ENCODE measurements around the gene BROX.

The BROX gene

DNA sequence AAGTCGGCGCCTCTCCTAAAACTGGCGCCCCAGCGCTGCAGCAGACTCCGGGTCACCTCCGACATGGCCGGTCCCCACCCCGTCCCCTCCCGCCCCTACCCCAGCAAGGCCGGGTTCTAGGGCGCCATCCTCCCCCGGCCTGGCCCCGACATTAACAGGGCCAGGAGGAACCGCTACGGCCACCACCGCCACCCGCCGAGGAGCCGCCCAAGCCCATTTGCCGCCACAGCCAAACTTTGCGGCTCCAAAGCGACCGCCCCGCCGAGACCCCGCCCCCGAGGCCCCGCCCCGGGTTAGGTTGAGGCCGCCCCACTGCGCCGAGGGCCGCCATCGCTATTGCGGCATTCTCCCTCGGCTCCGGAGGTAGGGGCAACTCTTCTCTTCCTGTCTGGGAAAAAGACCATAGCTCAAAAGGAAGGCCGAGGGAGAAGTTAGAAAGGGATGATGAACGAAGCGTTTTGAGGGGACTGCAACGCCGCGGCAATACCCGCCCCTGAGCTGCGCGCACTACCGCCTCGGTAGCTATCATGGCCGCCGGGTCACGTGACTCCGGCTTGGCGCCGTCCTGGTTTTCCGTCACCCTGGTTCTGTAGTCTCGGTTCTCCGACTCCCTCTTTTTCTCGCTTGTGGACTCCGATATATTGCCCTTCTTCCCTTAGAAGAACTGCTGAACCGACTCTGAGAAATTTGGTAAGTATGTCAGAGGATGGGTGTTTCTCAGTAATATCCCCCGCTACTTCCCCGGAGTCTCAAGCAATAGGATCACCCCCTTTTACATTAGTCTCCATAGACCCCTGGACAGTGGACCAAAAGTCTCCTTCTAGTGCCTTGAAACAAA is at the start of gene BROX, which contains the start of gene AIDA (continued):
- TF ChIP-seq, protein P1, sequence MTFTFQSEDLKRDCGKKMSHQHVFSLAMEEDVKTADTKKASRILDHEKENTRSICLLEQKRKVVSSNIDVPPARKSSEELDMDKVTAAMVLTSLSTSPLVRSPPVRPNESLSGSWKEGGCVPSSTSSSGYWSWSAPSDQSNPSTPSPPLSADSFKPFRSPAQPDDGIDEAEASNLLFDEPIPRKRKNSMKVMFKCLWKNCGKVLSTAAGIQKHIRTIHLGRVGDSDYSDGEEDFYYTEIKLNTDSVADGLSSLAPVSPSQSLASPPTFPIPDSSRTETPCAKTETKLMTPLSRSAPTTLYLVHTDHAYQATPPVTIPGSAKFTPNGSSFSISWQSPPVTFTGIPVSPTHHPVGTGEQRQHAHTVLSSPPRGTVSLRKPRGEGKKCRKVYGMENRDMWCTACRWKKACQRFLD (tag by site-specific recombination; IDR thresholded peaks at IDR 0.05): 0 out of 2 replicates have a peak, but pooled peaks have one; percentile 30
- 0 out of 2 replicates have a peak, but pooled peaks have one; percentile 29 for TF ChIP-seq ZNF600 (tag by site-specific recombination; IDR thresholded peaks at IDR 0.05)
- peak; percentile 76; the same call in 1 of the 2 replicates for TF ChIP-seq OVOL3 (tag by site-specific recombination; IDR thresholded peaks at IDR 0.05)
- peak; percentile 74; the same call in 1 of the 2 replicates for TF ChIP-seq ZBTB21 (tag by site-specific recombination; IDR thresholded peaks at IDR 0.05)
- TF ChIP-seq GFI1B (tag by site-specific recombination; IDR thresholded peaks at IDR 0.05): peak; percentile 36; the same call in 1 of the 2 replicates
- no peak for TF ChIP-seq ZNF335 (tag by site-specific recombination; conservative IDR thresholded peaks at IDR 0.05)
- 0 out of 2 replicates have a peak, but pooled peaks have one; percentile 37 for TF ChIP-seq ZNF558 (tag by site-specific recombination; IDR thresholded peaks at IDR 0.05)
- no peak for TF ChIP-seq ZNF571 (tag by site-specific recombination; IDR thresholded peaks at IDR 0.05)
- TF ChIP-seq, protein P2, sequence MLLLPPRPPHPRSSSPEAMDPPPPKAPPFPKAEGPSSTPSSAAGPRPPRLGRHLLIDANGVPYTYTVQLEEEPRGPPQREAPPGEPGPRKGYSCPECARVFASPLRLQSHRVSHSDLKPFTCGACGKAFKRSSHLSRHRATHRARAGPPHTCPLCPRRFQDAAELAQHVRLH (tag by site-specific recombination; IDR thresholded peaks at IDR 0.05): peak; percentile 93
- TF ChIP-seq ZNF202 (tag by site-specific recombination; IDR thresholded peaks at IDR 0.05; ENCODE audit: borderline replicate concordance): no peak
- no peak for TF ChIP-seq ZNF785 (tag by site-specific recombination; IDR thresholded peaks at IDR 0.05)
- no peak for TF ChIP-seq HOXD13 (CRISPR knock-in tag; IDR thresholded peaks at IDR 0.05; ENCODE audit: borderline replicate concordance)
- no peak for TF ChIP-seq BCL11B (tag by site-specific recombination; IDR thresholded peaks at IDR 0.05; ENCODE audit: low read depth)
- TF ChIP-seq ZNF626 (tag by site-specific recombination; IDR thresholded peaks at IDR 0.05): no peak; the same call in 1 of the 2 replicates
- no peak for TF ChIP-seq SCRT2 (tag by site-specific recombination; IDR thresholded peaks at IDR 0.05)
- TF ChIP-seq, protein P3, sequence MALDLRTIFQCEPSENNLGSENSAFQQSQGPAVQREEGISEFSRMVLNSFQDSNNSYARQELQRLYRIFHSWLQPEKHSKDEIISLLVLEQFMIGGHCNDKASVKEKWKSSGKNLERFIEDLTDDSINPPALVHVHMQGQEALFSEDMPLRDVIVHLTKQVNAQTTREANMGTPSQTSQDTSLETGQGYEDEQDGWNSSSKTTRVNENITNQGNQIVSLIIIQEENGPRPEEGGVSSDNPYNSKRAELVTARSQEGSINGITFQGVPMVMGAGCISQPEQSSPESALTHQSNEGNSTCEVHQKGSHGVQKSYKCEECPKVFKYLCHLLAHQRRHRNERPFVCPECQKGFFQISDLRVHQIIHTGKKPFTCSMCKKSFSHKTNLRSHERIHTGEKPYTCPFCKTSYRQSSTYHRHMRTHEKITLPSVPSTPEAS (tag by site-specific recombination; IDR thresholded peaks at IDR 0.05): peak; percentile 33; the same call in 1 of the 2 replicates
- TF ChIP-seq KLF16 (tag by site-specific recombination; IDR thresholded peaks at IDR 0.05): peak; percentile 77; the same call in 1 of the 2 replicates
- peak; percentile 45; the same call in 1 of the 2 replicates for TF ChIP-seq ZSCAN23 (tag by site-specific recombination; IDR thresholded peaks at IDR 0.05)
- no peak for TF ChIP-seq ZFP3 (tag by site-specific recombination; IDR thresholded peaks at IDR 0.05; ENCODE audit: low read depth)
- TF ChIP-seq, protein P4, sequence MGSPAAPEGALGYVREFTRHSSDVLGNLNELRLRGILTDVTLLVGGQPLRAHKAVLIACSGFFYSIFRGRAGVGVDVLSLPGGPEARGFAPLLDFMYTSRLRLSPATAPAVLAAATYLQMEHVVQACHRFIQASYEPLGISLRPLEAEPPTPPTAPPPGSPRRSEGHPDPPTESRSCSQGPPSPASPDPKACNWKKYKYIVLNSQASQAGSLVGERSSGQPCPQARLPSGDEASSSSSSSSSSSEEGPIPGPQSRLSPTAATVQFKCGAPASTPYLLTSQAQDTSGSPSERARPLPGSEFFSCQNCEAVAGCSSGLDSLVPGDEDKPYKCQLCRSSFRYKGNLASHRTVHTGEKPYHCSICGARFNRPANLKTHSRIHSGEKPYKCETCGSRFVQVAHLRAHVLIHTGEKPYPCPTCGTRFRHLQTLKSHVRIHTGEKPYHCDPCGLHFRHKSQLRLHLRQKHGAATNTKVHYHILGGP (tag by site-specific recombination; IDR thresholded peaks at IDR 0.05): no peak
- peak; percentile 17; the same call in 1 of the 2 replicates for TF ChIP-seq GLI4 (tag by site-specific recombination; IDR thresholded peaks at IDR 0.05)
- 0 out of 2 replicates have a peak, but pooled peaks have one; percentile 12 for TF ChIP-seq ZNF664 (tag by site-specific recombination; IDR thresholded peaks at IDR 0.05)
- TF ChIP-seq ZNF510 (tag by site-specific recombination; IDR thresholded peaks at IDR 0.05; ENCODE audit: insufficient replicate concordance): no peak
- no peak for TF ChIP-seq ZNF701 (tag by site-specific recombination; IDR thresholded peaks at IDR 0.05)
- TF ChIP-seq ZNF433 (tag by site-specific recombination; IDR thresholded peaks at IDR 0.05; ENCODE audit: low read depth): 0 out of 2 replicates have a peak, but pooled peaks have one; percentile 24
- TF ChIP-seq, protein P5, sequence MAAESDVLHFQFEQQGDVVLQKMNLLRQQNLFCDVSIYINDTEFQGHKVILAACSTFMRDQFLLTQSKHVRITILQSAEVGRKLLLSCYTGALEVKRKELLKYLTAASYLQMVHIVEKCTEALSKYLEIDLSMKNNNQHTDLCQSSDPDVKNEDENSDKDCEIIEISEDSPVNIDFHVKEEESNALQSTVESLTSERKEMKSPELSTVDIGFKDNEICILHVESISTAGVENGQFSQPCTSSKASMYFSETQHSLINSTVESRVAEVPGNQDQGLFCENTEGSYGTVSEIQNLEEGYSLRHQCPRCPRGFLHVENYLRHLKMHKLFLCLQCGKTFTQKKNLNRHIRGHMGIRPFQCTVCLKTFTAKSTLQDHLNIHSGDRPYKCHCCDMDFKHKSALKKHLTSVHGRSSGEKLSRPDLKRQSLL (tag by site-specific recombination; IDR thresholded peaks at IDR 0.05): no peak
- TF ChIP-seq, protein P6, sequence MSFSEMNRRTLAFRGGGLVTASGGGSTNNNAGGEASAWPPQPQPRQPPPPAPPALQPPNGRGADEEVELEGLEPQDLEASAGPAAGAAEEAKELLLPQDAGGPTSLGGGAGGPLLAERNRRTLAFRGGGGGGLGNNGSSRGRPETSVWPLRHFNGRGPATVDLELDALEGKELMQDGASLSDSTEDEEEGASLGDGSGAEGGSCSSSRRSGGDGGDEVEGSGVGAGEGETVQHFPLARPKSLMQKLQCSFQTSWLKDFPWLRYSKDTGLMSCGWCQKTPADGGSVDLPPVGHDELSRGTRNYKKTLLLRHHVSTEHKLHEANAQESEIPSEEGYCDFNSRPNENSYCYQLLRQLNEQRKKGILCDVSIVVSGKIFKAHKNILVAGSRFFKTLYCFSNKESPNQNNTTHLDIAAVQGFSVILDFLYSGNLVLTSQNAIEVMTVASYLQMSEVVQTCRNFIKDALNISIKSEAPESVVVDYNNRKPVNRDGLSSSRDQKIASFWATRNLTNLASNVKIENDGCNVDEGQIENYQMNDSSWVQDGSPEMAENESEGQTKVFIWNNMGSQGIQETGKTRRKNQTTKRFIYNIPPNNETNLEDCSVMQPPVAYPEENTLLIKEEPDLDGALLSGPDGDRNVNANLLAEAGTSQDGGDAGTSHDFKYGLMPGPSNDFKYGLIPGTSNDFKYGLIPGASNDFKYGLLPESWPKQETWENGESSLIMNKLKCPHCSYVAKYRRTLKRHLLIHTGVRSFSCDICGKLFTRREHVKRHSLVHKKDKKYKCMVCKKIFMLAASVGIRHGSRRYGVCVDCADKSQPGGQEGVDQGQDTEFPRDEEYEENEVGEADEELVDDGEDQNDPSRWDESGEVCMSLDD (tag by site-specific recombination; IDR thresholded peaks at IDR 0.05): no peak; the same call in 1 of the 2 replicates
- TF ChIP-seq ZNF404 (tag by site-specific recombination; IDR thresholded peaks at IDR 0.05): no peak
- TF ChIP-seq ZNF37A (tag by site-specific recombination; IDR thresholded peaks at IDR 0.05): no peak
- TF ChIP-seq KLF7 (tag by site-specific recombination; IDR thresholded peaks at IDR 0.05; ENCODE audit: borderline replicate concordance): peak; percentile 80; the same call in 1 of the 2 replicates

Data from HEK293 (cell line).